HG03196 (cell line): ENCODE results near the gene OR5H1.
"Not testable (repeated sequence)": the region's sequence is repeated elsewhere in the genome, so short reads cannot be mapped to it uniquely, and the experiment has no call there.

ENCODE experiments used
- ATAC-seq: cut with Tn5 transposase; IDR thresholded peaks from one replicate; pipeline ENCODE4 v1.9.1; 2021; ENCODE audit not compliant: unreplicated experiment

OR5H1 gene

GRCh38 chr3:98130421-98130820 lies at the start of gene OR5H1:
Gene OR5H1, plus strand, starts transcription at chr3:98130721. Its CDS starts 1,977 bp downstream, at chr3:98132698.
- ATAC-seq, result no peak

- ATAC-seq, result no peak
These were observed 43.6 kb upstream of the OR5H1 start, which contains the start of gene OR5AC2 for GRCh38 chr3:98086873-98087272. Gene OR5AC2, plus strand, starts transcription at chr3:98087173. Its CDS starts 0 bp downstream, at chr3:98087173.

GRCh38 chr3:98095882-98096281 lies 34.6 kb upstream of the OR5H1 start:
- ATAC-seq, result no peak

GRCh38 chr3:98099848-98100247 lies 30.7 kb upstream of the OR5H1 start:
- ATAC-seq, result no peak

- no peak for ATAC-seq
These were observed 22.4 kb upstream of the OR5H1 start for GRCh38 chr3:98108162-98108561.

GRCh38 chr3:98109807-98110549 lies 20.5 kb upstream of the OR5H1 start:
- ATAC-seq, result no peak

- ATAC-seq, result no peak
These were observed 20.0 kb upstream of the OR5H1 start for GRCh38 chr3:98110550-98110908.

GRCh38 chr3:98114264-98114663 lies 16.3 kb upstream of the OR5H1 start:
- ATAC-seq, result no peak

GRCh38 chr3:98115717-98116116 lies 14.8 kb upstream of the OR5H1 start:
- no peak for ATAC-seq

GRCh38 chr3:98136631-98137030 lies 6.1 kb downstream of the OR5H1 start:
- no peak for ATAC-seq

GRCh38 chr3:98137826-98138557 lies 7.5 kb downstream of the OR5H1 start:
- ATAC-seq, result not testable (repeated sequence)

GRCh38 chr3:98140531-98140930 lies 10.0 kb downstream of the OR5H1 start:
- ATAC-seq, result no peak

GRCh38 chr3:98147179-98147578 lies 16.7 kb downstream of the OR5H1 start, which contains the start of gene OR5H14:
Gene OR5H14, plus strand, starts transcription at chr3:98147479. Its CDS starts 1,907 bp downstream, at chr3:98149386.
- ATAC-seq, result no peak

GRCh38 chr3:98148751-98149150 lies 18.2 kb downstream of the OR5H1 start:
- no peak for ATAC-seq

- ATAC-seq, result not testable (repeated sequence)
These were observed 18.9 kb downstream of the OR5H1 start for GRCh38 chr3:98149456-98149855.

GRCh38 chr3:98151241-98151640 lies 20.7 kb downstream of the OR5H1 start:
- no peak for ATAC-seq

- no peak for ATAC-seq
These were observed 35.9 kb downstream of the OR5H1 start, which contains the start of gene OR5H15 for GRCh38 chr3:98166396-98166795. Gene OR5H15, plus strand, starts transcription at chr3:98166696. Its CDS starts 2,004 bp downstream, at chr3:98168700.

GRCh38 chr3:98171071-98171470 lies 40.5 kb downstream of the OR5H1 start:
- no peak for ATAC-seq

- no peak for ATAC-seq
These were observed 42.1 kb downstream of the OR5H1 start for GRCh38 chr3:98172621-98173020.

GRCh38 chr3:98180319-98180890 lies 49.9 kb downstream of the OR5H1 start:
- no peak for ATAC-seq

- ATAC-seq, result no peak
These were observed 51.7 kb downstream of the OR5H1 start for GRCh38 chr3:98182196-98182595.

- no peak for ATAC-seq
These were observed 54.7 kb downstream of the OR5H1 start for GRCh38 chr3:98185180-98185579.
